SH-SY5Y (cell line): ENCODE results near the gene IKZF4.

Experiments
- GATA2 ChIP-seq: IDR thresholded peaks from 2 replicates; pipeline ENCODE4 v1.6.1; 2011; ENCODE audit warnings: mild to moderate bottlenecking, low read depth, low read length
- GATA3 ChIP-seq: IDR thresholded peaks from 2 replicates; pipeline ENCODE4 v1.6.1; 2011; ENCODE audit warnings: low read depth, mild to moderate bottlenecking, low read length, moderate library complexity

DNA sequence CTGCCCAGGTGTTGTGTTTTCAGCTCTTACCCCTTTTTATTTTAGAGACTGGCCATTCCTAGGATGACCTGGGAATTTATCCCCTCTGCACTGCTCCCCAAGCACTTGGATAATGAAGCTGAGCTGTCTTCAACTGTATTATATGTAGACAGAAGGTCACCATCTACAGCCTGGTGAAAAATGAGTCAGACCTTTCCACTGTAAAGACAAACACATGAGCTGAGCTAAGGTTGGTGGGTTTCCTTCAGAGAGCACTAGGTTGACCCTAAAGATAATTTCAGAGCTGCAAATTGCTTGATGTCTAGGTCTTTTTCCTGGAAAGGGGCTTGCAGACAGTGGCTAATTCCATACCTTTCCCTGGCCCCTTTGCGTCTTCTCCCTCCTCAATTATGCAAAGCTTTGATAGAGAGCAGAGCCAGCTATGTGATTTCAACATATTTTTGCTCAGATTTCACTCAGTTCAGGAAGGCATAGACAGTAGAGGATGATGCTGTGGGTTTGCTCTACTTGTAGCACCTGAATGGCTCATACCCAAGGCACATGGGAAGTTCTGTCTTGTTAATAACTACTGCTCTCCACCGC is 9.2 kb upstream of the IKZF4 start:
- TF ChIP-seq GATA2: no peak
- TF ChIP-seq GATA3: no peak
